WTC11 (cell line): ENCODE results near the gene NKX2-4. TPM values are rescaled to one million over a fixed set of nuclear protein-coding genes. Genes with fewer than 3 reads are reported as not detected.
A peak's percentile ranks its signal among the peaks of the same experiment; 100 is the strongest.

Experiments used
- ATAC-seq: fragments of 200-7000 bp; cut with Tn5 transposase; 2 replicates; pipeline ENCODE4 v1.10.0; 2021; ENCODE audit warnings: mild to moderate bottlenecking, moderate library complexity
- CTCF ChIA-PET: fragments of 300-600 bp; sonication (Branson Sonifier 250); formaldehyde crosslinking; loops from one replicate; lab custom pipeline; 2021; ENCODE audit warnings: antibody characterized with exemption; lab: Charles Lee
- POLR2A ChIA-PET: fragments of 350-600 bp; sonication (Branson Sonifier 250); formaldehyde crosslinking; loops from one replicate; lab custom pipeline; 2021; ENCODE audit warnings: antibody characterized with exemption; lab: Charles Lee
- DNase-seq: peaks from one replicate; pipeline ENCODE4 v3.0.0; 2021; ENCODE audit warnings: low spot score
- H3K27ac Mint-ChIP-seq: 2 replicates; pipeline ENCODE4 v1.8.0; 2021; ENCODE audit warnings: mixed read lengths
- H3K27me3 Mint-ChIP-seq: 2 replicates; pipeline ENCODE4 v1.8.0; 2021; ENCODE audit warnings: low read depth, mild to moderate bottlenecking, moderate library complexity, mixed read lengths
- H3K36me3 Mint-ChIP-seq: 2 replicates; pipeline ENCODE4 v1.8.0; 2021; ENCODE audit warnings: mixed read lengths
- H3K4me1 Mint-ChIP-seq: 2 replicates; pipeline ENCODE4 v1.8.0; 2022; ENCODE audit warnings: mixed read lengths
- H3K4me3 Mint-ChIP-seq: 2 replicates; pipeline ENCODE4 v1.8.0; 2021; ENCODE audit warnings: mild to moderate bottlenecking, moderate library complexity, mixed read lengths
- H3K9me3 Mint-ChIP-seq: 2 replicates; pipeline ENCODE4 v1.8.0; 2021; ENCODE audit warnings: mixed read lengths
- FOXK1 ChIP-seq: sonication (generic); formaldehyde crosslinking; IDR thresholded peaks from 2 replicates; pipeline ENCODE4 v1.8.0; 2022; ENCODE audit warnings: mild to moderate bottlenecking, moderate library complexity, missing genetic modification reagents
- GABPB1 ChIP-seq: sonication (generic); formaldehyde crosslinking; IDR thresholded peaks from 2 replicates; pipeline ENCODE4 v1.8.1; 2023; ENCODE audit warnings: mild to moderate bottlenecking, missing genetic modification reagents
- GTF2I ChIP-seq: fragments of 250-450 bp; sonication (Bioruptor Pico); conservative IDR thresholded peaks from 2 replicates; pipeline ENCODE4 v1.4.0; 2021; ENCODE audit warnings: mild to moderate bottlenecking
- HMGA2 ChIP-seq: fragments of 250-450 bp; sonication (Bioruptor Pico); IDR thresholded peaks from 2 replicates; pipeline ENCODE4 v1.4.0; 2021; ENCODE audit warnings: mild to moderate bottlenecking, moderate library complexity
- NFATC4 ChIP-seq: fragments of 250-450 bp; sonication (Bioruptor Pico); IDR thresholded peaks from 2 replicates; pipeline ENCODE4 v1.9.0; 2021; ENCODE audit warnings: mild to moderate bottlenecking
- NFYB ChIP-seq: sonication (generic); formaldehyde crosslinking; conservative IDR thresholded peaks from 2 replicates; pipeline ENCODE4 v1.8.0; 2022; ENCODE audit warnings: low read depth, missing genetic modification reagents
- TCF7 ChIP-seq: sonication (generic); formaldehyde crosslinking; IDR thresholded peaks from 2 replicates; pipeline ENCODE4 v1.8.0; 2022; ENCODE audit warnings: mild to moderate bottlenecking, low read depth, missing genetic modification reagents, moderate library complexity
- TEAD4 ChIP-seq: sonication (generic); formaldehyde crosslinking; IDR thresholded peaks from 2 replicates; pipeline ENCODE4 v1.8.0; 2022; ENCODE audit warnings: mild to moderate bottlenecking, missing genetic modification reagents
- ZNF232 ChIP-seq: sonication (generic); formaldehyde crosslinking; IDR thresholded peaks from 2 replicates; pipeline ENCODE4 v1.8.0; 2022; ENCODE audit warnings: mild to moderate bottlenecking, missing genetic modification reagents
- ZNF396 ChIP-seq: fragments of 250-450 bp; sonication (Bioruptor Pico); IDR thresholded peaks from 2 replicates; pipeline ENCODE4 v1.8.0; 2021; ENCODE audit warnings: mild to moderate bottlenecking, moderate library complexity, borderline replicate concordance
- total RNA-seq: library from RNA; stranded (reverse); gene quantifications from 3 replicates; pipeline ENCODE4 v1.2.3, GENCODE V29; 2021
- TF ChIP-seq, protein P1 (sequence below): fragments of 250-450 bp; sonication (Bioruptor Pico); IDR thresholded peaks from 2 replicates; pipeline ENCODE4 v2.1.2; 2022; ENCODE audit warnings: mild to moderate bottlenecking, moderate library complexity
- TF ChIP-seq, protein P2 (sequence below): sonication (generic); formaldehyde crosslinking; IDR thresholded peaks from 2 replicates; pipeline ENCODE4 v1.8.1; 2022; ENCODE audit warnings: missing genetic modification reagents, borderline replicate concordance
- TF ChIP-seq, protein P3 (sequence below): fragments of 250-450 bp; sonication (Bioruptor Pico); IDR thresholded peaks from 2 replicates; pipeline ENCODE4 v1.9.0; 2021; ENCODE audit warnings: moderate library complexity, mild to moderate bottlenecking, inconsistent platforms, borderline replicate concordance
- TF ChIP-seq, protein P4 (sequence below): fragments of 250-450 bp; sonication (Bioruptor Pico); IDR thresholded peaks from 2 replicates; pipeline ENCODE4 v1.9.0; 2021; ENCODE audit warnings: mild to moderate bottlenecking, borderline replicate concordance
- TF ChIP-seq, protein P5 (sequence below): sonication (generic); formaldehyde crosslinking; conservative IDR thresholded peaks from 2 replicates; pipeline ENCODE4 v1.8.1; 2022; ENCODE audit warnings: mild to moderate bottlenecking, missing genetic modification reagents
- TF ChIP-seq, protein P6 (sequence below): sonication (generic); formaldehyde crosslinking; IDR thresholded peaks from 2 replicates; pipeline ENCODE4 v1.8.0; 2022; ENCODE audit warnings: missing genetic modification reagents
- TF ChIP-seq, protein P7 (sequence below): sonication (generic); formaldehyde crosslinking; IDR thresholded peaks from 2 replicates; pipeline ENCODE4 v1.8.1; 2022; ENCODE audit warnings: low read depth, mild to moderate bottlenecking, moderate library complexity, missing genetic modification reagents, borderline replicate concordance
- TF ChIP-seq, protein P8 (sequence below): sonication (generic); formaldehyde crosslinking; IDR thresholded peaks from 2 replicates; pipeline ENCODE4 v1.8.1; 2022; ENCODE audit warnings: mild to moderate bottlenecking, moderate library complexity, missing genetic modification reagents

The NKX2-4 gene
- total RNA-seq, 1 experiment from 2014 or later: 0.07 TPM

DNA sequence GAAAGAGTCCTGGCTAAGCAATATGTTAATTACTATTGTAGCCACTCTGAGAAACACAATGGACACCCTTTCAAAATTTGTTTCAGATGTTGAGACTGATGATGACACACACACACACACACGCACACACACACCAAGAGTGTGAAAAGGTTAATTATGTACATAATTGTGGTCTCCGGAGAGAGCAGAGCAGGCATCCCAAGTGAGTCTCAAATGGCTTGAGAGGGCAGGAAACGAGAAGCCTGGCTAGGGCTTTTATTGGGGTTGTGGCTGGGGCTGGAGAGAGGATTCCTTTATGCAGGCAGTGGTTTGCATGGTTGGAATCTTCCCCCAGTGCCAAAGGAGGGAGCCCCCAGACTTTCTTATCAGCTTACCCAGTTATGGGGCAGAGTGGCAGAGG, 38.2 kb upstream of the NKX2-4 start:
- ChIA-PET CTCF (no interaction called here), POLR2A (no interaction called here)
- Mint-ChIP-seq H3K36me3 (no peaks in the 10 kb centered on the region), H3K27me3 (no peaks in the 10 kb centered on the region), H3K27ac (no peak overlapping the region), H3K4me3 (no peak overlapping the region), H3K4me1 (peaks cover 9% of the 10 kb centered on the region), H3K9me3 (no peaks in the 10 kb centered on the region)
- ATAC-seq (peak; percentile 38; the same call in 1 of the 2 replicates), DNase-seq (peak; percentile 14)
- TF ChIP-seq, protein P1, sequence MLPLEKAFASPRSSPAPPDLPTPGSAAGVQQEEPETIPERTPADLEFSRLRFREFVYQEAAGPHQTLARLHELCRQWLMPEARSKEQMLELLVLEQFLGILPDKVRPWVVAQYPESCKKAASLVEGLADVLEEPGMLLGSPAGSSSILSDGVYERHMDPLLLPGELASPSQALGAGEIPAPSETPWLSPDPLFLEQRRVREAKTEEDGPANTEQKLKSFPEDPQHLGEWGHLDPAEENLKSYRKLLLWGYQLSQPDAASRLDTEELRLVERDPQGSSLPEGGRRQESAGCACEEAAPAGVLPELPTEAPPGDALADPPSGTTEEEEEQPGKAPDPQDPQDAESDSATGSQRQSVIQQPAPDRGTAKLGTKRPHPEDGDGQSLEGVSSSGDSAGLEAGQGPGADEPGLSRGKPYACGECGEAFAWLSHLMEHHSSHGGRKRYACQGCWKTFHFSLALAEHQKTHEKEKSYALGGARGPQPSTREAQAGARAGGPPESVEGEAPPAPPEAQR: no peak

DNA sequence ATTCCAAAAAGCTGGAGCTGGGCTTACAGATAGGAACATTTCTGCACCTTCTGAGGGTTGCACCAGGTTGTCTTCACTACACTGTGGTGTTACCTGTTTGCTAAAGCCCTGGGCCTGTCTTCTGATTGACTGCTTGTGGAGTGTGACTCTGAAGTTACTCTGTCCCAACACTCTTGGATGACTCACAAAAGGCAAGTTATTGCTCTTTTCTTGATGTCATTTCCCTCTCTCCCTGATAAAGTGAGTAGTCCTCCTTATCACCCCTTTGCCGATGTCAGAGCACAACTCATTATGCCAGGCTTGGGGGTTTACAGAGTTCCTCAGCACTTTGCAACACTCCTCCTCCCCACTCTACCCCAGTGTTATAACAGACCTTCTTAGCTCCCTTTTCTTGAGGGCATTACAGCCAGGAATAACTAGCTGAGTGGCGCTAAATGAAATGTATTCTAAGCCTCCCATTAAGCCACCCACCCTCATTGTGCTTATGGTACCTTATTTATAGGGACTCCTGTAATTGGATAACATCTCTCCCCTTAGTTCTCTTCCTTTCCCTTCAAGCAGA, 36.1 kb upstream of the NKX2-4 start:
- Mint-ChIP-seq H3K36me3 (no peaks in the 10 kb centered on the region), H3K27ac (no peak overlapping the region), H3K27me3 (no peaks in the 10 kb centered on the region), H3K9me3 (no peaks in the 10 kb centered on the region), H3K4me1 (peaks cover 9% of the 10 kb centered on the region), H3K4me3 (no peak overlapping the region)
- DNase-seq (no peak), ATAC-seq (no peak)
- POLR2A ChIA-PET: no interaction called here
- CTCF ChIA-PET: no interaction called here
- TF ChIP-seq, protein P2, sequence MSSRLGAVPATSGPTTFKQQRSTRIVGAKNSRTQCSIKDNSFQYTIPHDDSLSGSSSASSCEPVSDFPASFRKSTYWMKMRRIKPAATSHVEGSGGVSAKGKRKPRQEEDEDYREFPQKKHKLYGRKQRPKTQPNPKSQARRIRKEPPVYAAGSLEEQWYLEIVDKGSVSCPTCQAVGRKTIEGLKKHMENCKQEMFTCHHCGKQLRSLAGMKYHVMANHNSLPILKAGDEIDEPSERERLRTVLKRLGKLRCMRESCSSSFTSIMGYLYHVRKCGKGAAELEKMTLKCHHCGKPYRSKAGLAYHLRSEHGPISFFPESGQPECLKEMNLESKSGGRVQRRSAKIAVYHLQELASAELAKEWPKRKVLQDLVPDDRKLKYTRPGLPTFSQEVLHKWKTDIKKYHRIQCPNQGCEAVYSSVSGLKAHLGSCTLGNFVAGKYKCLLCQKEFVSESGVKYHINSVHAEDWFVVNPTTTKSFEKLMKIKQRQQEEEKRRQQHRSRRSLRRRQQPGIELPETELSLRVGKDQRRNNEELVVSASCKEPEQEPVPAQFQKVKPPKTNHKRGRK (CRISPR knock-in tag): no peak
- TF ChIP-seq NFYB (no peak), TCF7 (no peak), HMGA2 (CRISPR knock-in tag) (no peak), ZNF396 (CRISPR knock-in tag) (no peak), GTF2I (no peak), TEAD4 (CRISPR knock-in tag) (no peak), ZNF232 (CRISPR knock-in tag) (no peak), GABPB1 (CRISPR knock-in tag) (no peak), NFATC4 (no peak), FOXK1 (no peak)
- TF ChIP-seq, protein P3, sequence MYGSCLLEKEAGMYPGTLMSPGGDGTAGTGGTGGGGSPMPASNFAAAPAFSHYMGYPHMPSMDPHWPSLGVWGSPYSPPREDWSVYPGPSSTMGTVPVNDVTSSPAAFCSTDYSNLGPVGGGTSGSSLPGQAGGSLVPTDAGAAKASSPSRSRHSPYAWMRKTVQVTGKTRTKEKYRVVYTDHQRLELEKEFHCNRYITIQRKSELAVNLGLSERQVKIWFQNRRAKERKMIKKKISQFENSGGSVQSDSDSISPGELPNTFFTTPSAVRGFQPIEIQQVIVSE (CRISPR knock-in tag): no peak
- TF ChIP-seq, protein P4, sequence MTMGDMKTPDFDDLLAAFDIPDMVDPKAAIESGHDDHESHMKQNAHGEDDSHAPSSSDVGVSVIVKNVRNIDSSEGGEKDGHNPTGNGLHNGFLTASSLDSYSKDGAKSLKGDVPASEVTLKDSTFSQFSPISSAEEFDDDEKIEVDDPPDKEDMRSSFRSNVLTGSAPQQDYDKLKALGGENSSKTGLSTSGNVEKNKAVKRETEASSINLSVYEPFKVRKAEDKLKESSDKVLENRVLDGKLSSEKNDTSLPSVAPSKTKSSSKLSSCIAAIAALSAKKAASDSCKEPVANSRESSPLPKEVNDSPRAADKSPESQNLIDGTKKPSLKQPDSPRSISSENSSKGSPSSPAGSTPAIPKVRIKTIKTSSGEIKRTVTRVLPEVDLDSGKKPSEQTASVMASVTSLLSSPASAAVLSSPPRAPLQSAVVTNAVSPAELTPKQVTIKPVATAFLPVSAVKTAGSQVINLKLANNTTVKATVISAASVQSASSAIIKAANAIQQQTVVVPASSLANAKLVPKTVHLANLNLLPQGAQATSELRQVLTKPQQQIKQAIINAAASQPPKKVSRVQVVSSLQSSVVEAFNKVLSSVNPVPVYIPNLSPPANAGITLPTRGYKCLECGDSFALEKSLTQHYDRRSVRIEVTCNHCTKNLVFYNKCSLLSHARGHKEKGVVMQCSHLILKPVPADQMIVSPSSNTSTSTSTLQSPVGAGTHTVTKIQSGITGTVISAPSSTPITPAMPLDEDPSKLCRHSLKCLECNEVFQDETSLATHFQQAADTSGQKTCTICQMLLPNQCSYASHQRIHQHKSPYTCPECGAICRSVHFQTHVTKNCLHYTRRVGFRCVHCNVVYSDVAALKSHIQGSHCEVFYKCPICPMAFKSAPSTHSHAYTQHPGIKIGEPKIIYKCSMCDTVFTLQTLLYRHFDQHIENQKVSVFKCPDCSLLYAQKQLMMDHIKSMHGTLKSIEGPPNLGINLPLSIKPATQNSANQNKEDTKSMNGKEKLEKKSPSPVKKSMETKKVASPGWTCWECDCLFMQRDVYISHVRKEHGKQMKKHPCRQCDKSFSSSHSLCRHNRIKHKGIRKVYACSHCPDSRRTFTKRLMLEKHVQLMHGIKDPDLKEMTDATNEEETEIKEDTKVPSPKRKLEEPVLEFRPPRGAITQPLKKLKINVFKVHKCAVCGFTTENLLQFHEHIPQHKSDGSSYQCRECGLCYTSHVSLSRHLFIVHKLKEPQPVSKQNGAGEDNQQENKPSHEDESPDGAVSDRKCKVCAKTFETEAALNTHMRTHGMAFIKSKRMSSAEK (CRISPR knock-in tag): no peak
- TF ChIP-seq, protein P5, sequence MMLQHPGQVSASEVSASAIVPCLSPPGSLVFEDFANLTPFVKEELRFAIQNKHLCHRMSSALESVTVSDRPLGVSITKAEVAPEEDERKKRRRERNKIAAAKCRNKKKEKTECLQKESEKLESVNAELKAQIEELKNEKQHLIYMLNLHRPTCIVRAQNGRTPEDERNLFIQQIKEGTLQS (CRISPR knock-in tag): no peak
- TF ChIP-seq, protein P6, sequence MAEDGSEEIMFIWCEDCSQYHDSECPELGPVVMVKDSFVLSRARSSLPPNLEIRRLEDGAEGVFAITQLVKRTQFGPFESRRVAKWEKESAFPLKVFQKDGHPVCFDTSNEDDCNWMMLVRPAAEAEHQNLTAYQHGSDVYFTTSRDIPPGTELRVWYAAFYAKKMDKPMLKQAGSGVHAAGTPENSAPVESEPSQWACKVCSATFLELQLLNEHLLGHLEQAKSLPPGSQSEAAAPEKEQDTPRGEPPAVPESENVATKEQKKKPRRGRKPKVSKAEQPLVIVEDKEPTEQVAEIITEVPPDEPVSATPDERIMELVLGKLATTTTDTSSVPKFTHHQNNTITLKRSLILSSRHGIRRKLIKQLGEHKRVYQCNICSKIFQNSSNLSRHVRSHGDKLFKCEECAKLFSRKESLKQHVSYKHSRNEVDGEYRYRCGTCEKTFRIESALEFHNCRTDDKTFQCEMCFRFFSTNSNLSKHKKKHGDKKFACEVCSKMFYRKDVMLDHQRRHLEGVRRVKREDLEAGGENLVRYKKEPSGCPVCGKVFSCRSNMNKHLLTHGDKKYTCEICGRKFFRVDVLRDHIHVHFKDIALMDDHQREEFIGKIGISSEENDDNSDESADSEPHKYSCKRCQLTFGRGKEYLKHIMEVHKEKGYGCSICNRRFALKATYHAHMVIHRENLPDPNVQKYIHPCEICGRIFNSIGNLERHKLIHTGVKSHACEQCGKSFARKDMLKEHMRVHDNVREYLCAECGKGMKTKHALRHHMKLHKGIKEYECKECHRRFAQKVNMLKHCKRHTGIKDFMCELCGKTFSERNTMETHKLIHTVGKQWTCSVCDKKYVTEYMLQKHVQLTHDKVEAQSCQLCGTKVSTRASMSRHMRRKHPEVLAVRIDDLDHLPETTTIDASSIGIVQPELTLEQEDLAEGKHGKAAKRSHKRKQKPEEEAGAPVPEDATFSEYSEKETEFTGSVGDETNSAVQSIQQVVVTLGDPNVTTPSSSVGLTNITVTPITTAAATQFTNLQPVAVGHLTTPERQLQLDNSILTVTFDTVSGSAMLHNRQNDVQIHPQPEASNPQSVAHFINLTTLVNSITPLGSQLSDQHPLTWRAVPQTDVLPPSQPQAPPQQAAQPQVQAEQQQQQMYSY (CRISPR knock-in tag): no peak
- TF ChIP-seq, protein P7, sequence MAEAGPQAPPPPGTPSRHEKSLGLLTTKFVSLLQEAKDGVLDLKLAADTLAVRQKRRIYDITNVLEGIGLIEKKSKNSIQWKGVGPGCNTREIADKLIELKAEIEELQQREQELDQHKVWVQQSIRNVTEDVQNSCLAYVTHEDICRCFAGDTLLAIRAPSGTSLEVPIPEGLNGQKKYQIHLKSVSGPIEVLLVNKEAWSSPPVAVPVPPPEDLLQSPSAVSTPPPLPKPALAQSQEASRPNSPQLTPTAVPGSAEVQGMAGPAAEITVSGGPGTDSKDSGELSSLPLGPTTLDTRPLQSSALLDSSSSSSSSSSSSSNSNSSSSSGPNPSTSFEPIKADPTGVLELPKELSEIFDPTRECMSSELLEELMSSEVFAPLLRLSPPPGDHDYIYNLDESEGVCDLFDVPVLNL: no peak
- TF ChIP-seq, protein P8, sequence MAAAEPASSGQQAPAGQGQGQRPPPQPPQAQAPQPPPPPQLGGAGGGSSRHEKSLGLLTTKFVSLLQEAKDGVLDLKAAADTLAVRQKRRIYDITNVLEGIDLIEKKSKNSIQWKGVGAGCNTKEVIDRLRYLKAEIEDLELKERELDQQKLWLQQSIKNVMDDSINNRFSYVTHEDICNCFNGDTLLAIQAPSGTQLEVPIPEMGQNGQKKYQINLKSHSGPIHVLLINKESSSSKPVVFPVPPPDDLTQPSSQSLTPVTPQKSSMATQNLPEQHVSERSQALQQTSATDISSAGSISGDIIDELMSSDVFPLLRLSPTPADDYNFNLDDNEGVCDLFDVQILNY (CRISPR knock-in tag): no peak
